ENCODE data around the gene TBCD.

Gene TBCD

GRCh38 chr17:82835766-82836512 lies 84.1 kb downstream of the TBCD start:
- FAIRE-seq = no peak

- FAIRE-seq = no peak
These were observed 85.0 kb downstream of the TBCD start for GRCh38 chr17:82836823-82837357.

GRCh38 chr17:82837586-82838320 lies 85.9 kb downstream of the TBCD start:
- no peak for FAIRE-seq

GRCh38 chr17:82838386-82839063 lies 86.7 kb downstream of the TBCD start:
- no peak for FAIRE-seq

- no peak for FAIRE-seq
These were observed 87.9 kb downstream of the TBCD start, which contains the start of gene ZNF750 for GRCh38 chr17:82839617-82840292. Gene ZNF750 (minus strand): TSS chr17:82840022. CDS start chr17:82832454, 7,568 bp downstream.

GRCh38 chr17:82840431-82840831 lies 88.6 kb downstream of the TBCD start:
- FAIRE-seq = no peak

GRCh38 chr17:82841921-82842596 lies 90.2 kb downstream of the TBCD start:
- no peak for FAIRE-seq

- no peak for FAIRE-seq
These were observed 92.2 kb downstream of the TBCD start for GRCh38 chr17:82843904-82844680.

- FAIRE-seq = no peak
These were observed 92.9 kb downstream of the TBCD start for GRCh38 chr17:82844796-82845162.

GRCh38 chr17:82845163-82845807 lies 93.4 kb downstream of the TBCD start:
- FAIRE-seq = no peak

GRCh38 chr17:82846061-82846691 lies 94.3 kb downstream of the TBCD start:
- FAIRE-seq = no peak

GRCh38 chr17:82848022-82848592 lies 96.2 kb downstream of the TBCD start:
- FAIRE-seq = no peak

GRCh38 chr17:82849076-82849945 lies 97.4 kb downstream of the TBCD start:
- no peak for FAIRE-seq

GRCh38 chr17:82851381-82851780 lies 99.5 kb downstream of the TBCD start:
- no peak for FAIRE-seq

- FAIRE-seq = no peak
These were observed 102.4 kb downstream of the TBCD start for GRCh38 chr17:82854226-82854625.

- no peak for FAIRE-seq
These were observed 104.5 kb downstream of the TBCD start for GRCh38 chr17:82856361-82856760.

GRCh38 chr17:82858376-82859126 lies 106.7 kb downstream of the TBCD start:
- no peak for FAIRE-seq

Measured in islet of Langerhans (tissue), 1 donor.